IMR-90 (cell line): ENCODE results near the gene B3GNT9. TPM values are rescaled to one million over a fixed set of nuclear protein-coding genes. Genes with fewer than 3 reads are reported as not detected.

Experiments used
- ATAC-seq: fragments of 200-7000 bp; cut with Tn5 transposase; 2 replicates; pipeline ENCODE4 v1.9.1; 2020; ENCODE audit warnings: low read depth, mild to moderate bottlenecking, moderate library complexity
- BruUV-seq: library from RNA; stranded (reverse); fragments of 400-500 nt; replicated peaks from 2 replicates; lab custom pipeline; 2021; lab: Mats Ljungman, UMichigan
- CTCF ChIA-PET: fragments of 300-600 bp; formaldehyde crosslinking; extraction: SDS; loops from one replicate; lab custom pipeline; 2021; ENCODE audit warnings: antibody characterized with exemption; lab: Yijun Ruan, JAX
- POLR2A ChIA-PET: fragments of 300-600 bp; sonication (Branson Sonifier 250); formaldehyde crosslinking; loops from one replicate; lab custom pipeline; 2022; ENCODE audit warnings: antibody characterized with exemption; ENCODE audit not compliant: unreplicated experiment; lab: Charles Lee
- DNase-seq: peaks from one replicate; pipeline ENCODE4 v3.0.0; 2013
- H2AFZ ChIP-seq: replicated peaks from 2 replicates; pipeline ENCODE3; 2013; ENCODE audit warnings: low read length, mild to moderate bottlenecking; ENCODE audit not compliant: poor library complexity
- H2AK5ac ChIP-seq: 2 replicates; pipeline ENCODE4 v1.6.1; 2013; ENCODE audit warnings: low read depth, low read length, inconsistent platforms
- H2AK9ac ChIP-seq: replicated peaks from 2 replicates; pipeline ENCODE3; 2013; ENCODE audit warnings: mild to moderate bottlenecking, low read depth, low read length, moderate library complexity; ENCODE audit not compliant: poor library complexity
- H2BK120ac ChIP-seq: 2 replicates; pipeline ENCODE4 v1.6.1; 2013; ENCODE audit warnings: low read depth, low read length, inconsistent platforms
- H2BK15ac ChIP-seq: 3 replicates; pipeline ENCODE4 v1.6.1; 2013; ENCODE audit warnings: low read depth, low read length, inconsistent platforms
- H2BK20ac ChIP-seq: 2 replicates; pipeline ENCODE4 v1.6.1; 2013; ENCODE audit warnings: low read depth, mild to moderate bottlenecking, inconsistent platforms, low read length, moderate library complexity
- H2BK5ac ChIP-seq: 2 replicates; pipeline ENCODE4 v1.6.1; 2013; ENCODE audit warnings: mild to moderate bottlenecking, low read depth, low read length, inconsistent platforms; ENCODE audit not compliant: poor library complexity, severe bottlenecking
- H3K14ac ChIP-seq: replicated peaks from 2 replicates; pipeline ENCODE4 v1.6.1; 2013; ENCODE audit warnings: low read depth, low read length, inconsistent platforms
- H3K18ac ChIP-seq: 2 replicates; pipeline ENCODE4 v1.6.1; 2013; ENCODE audit warnings: low read depth, low read length, control low read depth
- H3K23ac ChIP-seq: 2 replicates; pipeline ENCODE4 v1.6.1; 2013; ENCODE audit warnings: low read depth, low read length, inconsistent platforms
- H3K27ac ChIP-seq: 2 replicates; pipeline ENCODE4 v1.5.1; 2013; ENCODE audit warnings: mild to moderate bottlenecking, control low read depth, low read length; ENCODE audit not compliant: insufficient read depth
- H3K27me3 ChIP-seq: 2 replicates; pipeline ENCODE4 v1.6.1; 2013; ENCODE audit warnings: low read length; ENCODE audit not compliant: control insufficient read depth, insufficient read depth
- H3K36me3 ChIP-seq: 2 replicates; pipeline ENCODE4 v1.6.1; 2013; ENCODE audit warnings: low read length, mixed read lengths; ENCODE audit not compliant: control insufficient read depth, insufficient read depth
- H3K4ac ChIP-seq: 2 replicates; pipeline ENCODE4 v1.6.1; 2013; ENCODE audit warnings: low read depth, low read length, inconsistent platforms
- H3K4me1 ChIP-seq: 2 replicates; pipeline ENCODE4 v1.6.1; 2013; ENCODE audit warnings: low read length, mixed read lengths; ENCODE audit not compliant: control insufficient read depth, insufficient read depth
- H3K4me2 ChIP-seq: 2 replicates; pipeline ENCODE4 v1.6.1; 2013; ENCODE audit warnings: low read depth, mild to moderate bottlenecking, control low read depth, low read length, moderate library complexity
- H3K4me3 ChIP-seq: 2 replicates; pipeline ENCODE4 v1.5.1; 2013; ENCODE audit warnings: low read depth, mild to moderate bottlenecking, control low read depth, low read length, moderate library complexity; ENCODE audit not compliant: insufficient read depth
- H3K56ac ChIP-seq: 2 replicates; pipeline ENCODE4 v1.6.1; 2013; ENCODE audit warnings: low read length, inconsistent platforms; ENCODE audit not compliant: insufficient read depth; ENCODE audit errors: extremely low read depth
- H3K79me1 ChIP-seq, 2 experiments: 2 replicates each; pipeline ENCODE4 v1.6.1; 2013; ENCODE audit warnings: low read length in 2 of 2, inconsistent platforms in 1 of 2, low read depth in 1 of 2
- H3K9ac ChIP-seq: 2 replicates; pipeline ENCODE4 v1.6.1; 2013; ENCODE audit warnings: low read depth, low read length, control low read depth
- H3K9me1 ChIP-seq: 2 replicates; pipeline ENCODE4 v1.6.1; 2013; ENCODE audit warnings: low read length, inconsistent platforms; ENCODE audit not compliant: insufficient read depth
- H3K9me3 ChIP-seq: 2 replicates; pipeline ENCODE4 v1.6.1; 2013; ENCODE audit warnings: low read length; ENCODE audit not compliant: control insufficient read depth, insufficient read depth
- H4K20me1 ChIP-seq: 2 replicates; pipeline ENCODE4 v1.6.1; 2013; ENCODE audit warnings: low read length, inconsistent platforms; ENCODE audit not compliant: insufficient read depth
- H4K5ac ChIP-seq: 2 replicates; pipeline ENCODE4 v1.6.1; 2013; ENCODE audit warnings: mild to moderate bottlenecking, low read depth, low read length, control low read depth
- H4K8ac ChIP-seq, 2 experiments: 2 replicates each; pipeline ENCODE4 v1.6.1; 2013; ENCODE audit warnings: low read depth in 2 of 2, low read length in 2 of 2, control low read depth in 1 of 2, inconsistent platforms in 1 of 2
- H4K91ac ChIP-seq: 2 replicates; pipeline ENCODE4 v1.6.1; 2013; ENCODE audit warnings: low read depth, low read length, inconsistent platforms; ENCODE audit not compliant: insufficient read depth
- CEBPB ChIP-seq: IDR thresholded peaks from 2 replicates; pipeline ENCODE4 v1.6.1; 2012; ENCODE audit warnings: low read depth, low read length, improper control_type of control experiment
- MXI1 ChIP-seq: IDR thresholded peaks from 2 replicates; pipeline ENCODE4 v1.6.1; 2012; ENCODE audit warnings: low read depth, mild to moderate bottlenecking, low read length, moderate library complexity, borderline replicate concordance
- RAD21 ChIP-seq: IDR thresholded peaks from 2 replicates; pipeline ENCODE4 v1.6.1; 2012; ENCODE audit warnings: low read length, improper control_type of control experiment
- RCOR1 ChIP-seq: IDR thresholded peaks from 2 replicates; pipeline ENCODE4 v1.6.1; 2012; ENCODE audit warnings: mild to moderate bottlenecking, low read length, improper control_type of control experiment; ENCODE audit not compliant: insufficient replicate concordance
- RFX5 ChIP-seq: IDR thresholded peaks from 2 replicates; pipeline ENCODE4 v1.8.0; 2012; ENCODE audit warnings: low read depth, mild to moderate bottlenecking, low read length, moderate library complexity
- USF2 ChIP-seq: fragments of 150-350 bp; IDR thresholded peaks from 2 replicates; pipeline ENCODE4 v1.6.1; 2017; ENCODE audit warnings: mild to moderate bottlenecking, antibody characterized with exemption, low read length, low read depth
- WGBS, 2 experiments: methylation state at CpG; one replicate each; pipeline versions ENCODE4 v1.1.5 to v1.1.7; 2013; ENCODE audit warnings: missing lambda C conversion rate in 2 of 2; ENCODE audit not compliant: insufficient read length in 1 of 2; ENCODE audit errors: extremely low coverage in 2 of 2; 5-methylcytosine and 5-hydroxymethylcytosine counted together
- dilution Hi-C: fragments of 300-500 bp; cut with HindIII; formaldehyde crosslinking; loops from one replicate; pipeline ENCODE4 v1.14.3; 2018; ENCODE audit warnings: low sequenced_read_pairs; ENCODE audit not compliant: unreplicated experiment
- in situ Hi-C: fragments of 300-500 bp; cut with MboI; formaldehyde crosslinking; loops from 3 replicates; pipeline ENCODE4 v1.14.3; 2019; ENCODE audit warnings: low sequenced_read_pairs, inconsistent platforms, mixed read lengths
- intact Hi-C: fragments of 100-400 bp; cut with micrococcal nuclease; formaldehyde crosslinking; loops from 2 replicates; pipeline ENCODE4 v1.10.0; 2022
- polyA plus RNA-seq, 3 experiments: library from polyadenylated mRNA; depleted of rRNA; stranded (reverse); fragments of >200 nt; gene quantifications; 2 replicates each; pipeline ENCODE4 v1.2.3, GENCODE V29; 2012; ENCODE audit warnings: low replicate concordance in 1 of 3
- total RNA-seq: library from RNA; depleted of rRNA; stranded (reverse); fragments of >200 nt; gene quantifications from 2 replicates; pipeline ENCODE4 v1.2.3, GENCODE V29; 2012
- TF ChIP-seq, protein P1 (sequence below): fragments of 150-350 bp; IDR thresholded peaks from 2 replicates; pipeline ENCODE4 v1.6.1; 2016; ENCODE audit warnings: low read depth, mild to moderate bottlenecking, low read length, moderate library complexity, borderline replicate concordance
- TF ChIP-seq, protein P2 (sequence below): conservative IDR thresholded peaks from 2 replicates; pipeline ENCODE4 v1.5.1; 2012; ENCODE audit warnings: mild to moderate bottlenecking, low read depth, low read length, improper control_type of control experiment

The B3GNT9 gene
- total and polyA plus RNA-seq, 2 of the 4 experiments (the other 2 are of a cell fraction), result 5.0 to 12.0 TPM

DNA sequence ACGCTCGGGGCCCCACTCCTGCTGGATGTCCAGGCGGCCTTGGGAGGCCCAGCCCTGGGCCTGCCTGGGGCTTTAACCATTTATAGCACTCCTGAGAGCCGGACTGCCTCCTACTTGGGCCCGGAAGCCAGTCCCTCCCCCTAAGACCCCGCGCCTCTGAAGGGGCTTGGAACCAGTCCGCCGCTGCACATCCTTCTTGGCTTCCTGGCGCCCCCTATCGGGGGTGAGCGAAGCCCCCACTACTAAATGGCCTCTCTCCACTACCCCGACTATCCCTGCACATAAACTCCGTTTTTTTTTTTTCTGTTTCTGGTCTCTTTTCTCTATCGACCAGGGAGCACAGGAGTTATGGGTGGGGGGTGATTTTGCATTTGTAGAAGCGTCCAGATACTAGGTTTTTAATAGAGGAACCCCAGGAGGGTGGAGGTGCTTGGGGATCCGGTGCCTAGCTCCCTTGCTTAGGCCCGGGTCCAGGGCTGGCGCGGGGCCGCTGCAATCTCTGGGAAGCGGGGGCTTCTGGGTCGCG, 18.9 kb upstream of the B3GNT9 start:
- peak overlapping the region; percentile 79 for H3K27ac ChIP-seq
- in situ Hi-C loops (no loop called here), intact Hi-C loops (no loop called here), dilution Hi-C loops (no loop called here)
- peak overlapping the region; percentile 86 for H2AK5ac ChIP-seq
- peak overlapping the region; percentile 81 for H2BK120ac ChIP-seq
- H3K9ac ChIP-seq, result peak overlapping the region; percentile 86
- peaks cover 20% of the 10 kb centered on the region for H3K9me1 ChIP-seq
- H3K79me1 ChIP-seq, result peaks cover 9 to 31% of the 10 kb centered on the region in 2 experiments; a peak in 3 of 4 replicates
- peak overlapping the region; percentile 93 for H2BK5ac ChIP-seq
- H3K23ac ChIP-seq, result peak overlapping the region; percentile 97
- H3K27me3 ChIP-seq, result peaks cover 15% of the 10 kb centered on the region; the same call in 1 of the 2 replicates
- DNase-seq, result no peak
- POLR2A ChIA-PET, result no interaction called here
- H3K18ac ChIP-seq, result peak overlapping the region; percentile 50
- H3K9me3 ChIP-seq, result no peaks in the 10 kb centered on the region
- peak overlapping the region; percentile 98 for H2AFZ ChIP-seq
- H3K4me2 ChIP-seq, result peak overlapping the region; percentile 74
- peak overlapping the region; percentile 88 for H3K14ac ChIP-seq
- no peak for TF ChIP-seq RFX5
- TF ChIP-seq, protein P1, sequence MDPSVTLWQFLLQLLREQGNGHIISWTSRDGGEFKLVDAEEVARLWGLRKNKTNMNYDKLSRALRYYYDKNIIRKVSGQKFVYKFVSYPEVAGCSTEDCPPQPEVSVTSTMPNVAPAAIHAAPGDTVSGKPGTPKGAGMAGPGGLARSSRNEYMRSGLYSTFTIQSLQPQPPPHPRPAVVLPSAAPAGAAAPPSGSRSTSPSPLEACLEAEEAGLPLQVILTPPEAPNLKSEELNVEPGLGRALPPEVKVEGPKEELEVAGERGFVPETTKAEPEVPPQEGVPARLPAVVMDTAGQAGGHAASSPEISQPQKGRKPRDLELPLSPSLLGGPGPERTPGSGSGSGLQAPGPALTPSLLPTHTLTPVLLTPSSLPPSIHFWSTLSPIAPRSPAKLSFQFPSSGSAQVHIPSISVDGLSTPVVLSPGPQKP, result no peak
- TF ChIP-seq, protein P2, sequence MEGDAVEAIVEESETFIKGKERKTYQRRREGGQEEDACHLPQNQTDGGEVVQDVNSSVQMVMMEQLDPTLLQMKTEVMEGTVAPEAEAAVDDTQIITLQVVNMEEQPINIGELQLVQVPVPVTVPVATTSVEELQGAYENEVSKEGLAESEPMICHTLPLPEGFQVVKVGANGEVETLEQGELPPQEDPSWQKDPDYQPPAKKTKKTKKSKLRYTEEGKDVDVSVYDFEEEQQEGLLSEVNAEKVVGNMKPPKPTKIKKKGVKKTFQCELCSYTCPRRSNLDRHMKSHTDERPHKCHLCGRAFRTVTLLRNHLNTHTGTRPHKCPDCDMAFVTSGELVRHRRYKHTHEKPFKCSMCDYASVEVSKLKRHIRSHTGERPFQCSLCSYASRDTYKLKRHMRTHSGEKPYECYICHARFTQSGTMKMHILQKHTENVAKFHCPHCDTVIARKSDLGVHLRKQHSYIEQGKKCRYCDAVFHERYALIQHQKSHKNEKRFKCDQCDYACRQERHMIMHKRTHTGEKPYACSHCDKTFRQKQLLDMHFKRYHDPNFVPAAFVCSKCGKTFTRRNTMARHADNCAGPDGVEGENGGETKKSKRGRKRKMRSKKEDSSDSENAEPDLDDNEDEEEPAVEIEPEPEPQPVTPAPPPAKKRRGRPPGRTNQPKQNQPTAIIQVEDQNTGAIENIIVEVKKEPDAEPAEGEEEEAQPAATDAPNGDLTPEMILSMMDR, result peak; percentile 45
- no peak for TF ChIP-seq USF2
- no peak for TF ChIP-seq MXI1
- no peak for TF ChIP-seq RCOR1
- no peak for TF ChIP-seq RAD21
- no peak for TF ChIP-seq CEBPB
- CTCF ChIA-PET, result interaction anchor here (1.0 to 1.5 kb wide), 4 partner anchors 9 to 69 kb away, joined by 3 to 6 read pairs (median 5); no protein-coding TSS in a partner anchor
- peak overlapping the region; percentile 34 for H3K4me3 ChIP-seq
- H2BK15ac ChIP-seq, result peak overlapping the region; percentile 87; the same call in 2 of the 3 replicates
- WGBS, 2 experiments, result 3% methylated on average over 8 of the region's 24 CpGs; no CpG with 5 or more reads in 1 of the 2 experiments
- peak overlapping the region; percentile 43; the same call in 1 of the 2 replicates for H3K56ac ChIP-seq
- H4K20me1 ChIP-seq, result no peaks in the 10 kb centered on the region
- no TSS peak for BruUV-seq
- H4K8ac ChIP-seq, result peak overlapping the region; percentile 77 to 95
- peak overlapping the region; percentile 97 for H4K91ac ChIP-seq
- H3K36me3 ChIP-seq, result no peaks in the 10 kb centered on the region; the same call in 1 of the 2 replicates
- H2AK9ac ChIP-seq, result peak overlapping the region; percentile 96
- peak overlapping the region; percentile 93 for H3K4ac ChIP-seq
- peak overlapping the region; percentile 67 for H4K5ac ChIP-seq
- ATAC-seq, result peak; percentile 0; the same call in 1 of the 2 replicates
- H2BK20ac ChIP-seq, result no peak overlapping the region
- peaks cover 29% of the 10 kb centered on the region for H3K4me1 ChIP-seq
